ENCODE measurements around the gene PACRG.

GRCh38 chr6:163166507-163166906 is 438.7 kb downstream of the PACRG start:
- TF ChIP-seq CTCF (IDR thresholded peaks at IDR 0.05) (no peak), POLR2AphosphoS5 (IDR thresholded peaks at IDR 0.05) (no peak)

Data from stomach (tissue), 4 donors.